Smooth muscle cell (in vitro differentiated cells): ENCODE results near the gene BPIFB3. TPM values are rescaled to one million over a fixed set of nuclear protein-coding genes. Genes with fewer than 3 reads are reported as not detected.
"Not testable (repeated sequence)": the region's sequence is repeated elsewhere in the genome, so short reads cannot be mapped to it uniquely, and the experiment has no call there.

Source experiments
- DNase-seq: peaks from one replicate; lab custom pipeline; 2025; ENCODE audit not compliant: unreplicated experiment; lab: John Stamatoyannopoulos, UW
- H2AFZ ChIP-seq: fragments of 200-600 bp; sonication (generic); 2 replicates; pipeline ENCODE4 v1.6.0; 2016; ENCODE audit warnings: antibody characterized with exemption, low read depth, mild to moderate bottlenecking
- H3F3A ChIP-seq: fragments of 200-600 bp; sonication (generic); 2 replicates; pipeline ENCODE4 v1.6.0; 2017; ENCODE audit warnings: antibody characterized with exemption, low read depth
- H3K27ac ChIP-seq: fragments of 200-600 bp; sonication (generic); 2 replicates; pipeline ENCODE4 v1.5.1; 2016; ENCODE audit warnings: low read depth, mild to moderate bottlenecking
- H3K27me3 ChIP-seq: fragments of 200-600 bp; sonication (generic); 2 replicates; pipeline ENCODE4 v1.6.1; 2016; ENCODE audit warnings: low read depth, mild to moderate bottlenecking
- H3K36me3 ChIP-seq: fragments of 200-600 bp; sonication (generic); 2 replicates; pipeline ENCODE4 v1.5.1; 2016; ENCODE audit warnings: low read depth
- H3K4me1 ChIP-seq: fragments of 200-600 bp; sonication (generic); 2 replicates; pipeline ENCODE4 v1.5.1; 2016; ENCODE audit warnings: low read depth
- H3K4me2 ChIP-seq: fragments of 200-600 bp; sonication (generic); 2 replicates; pipeline ENCODE4 v1.6.0; 2016; ENCODE audit warnings: mild to moderate bottlenecking
- H3K4me3 ChIP-seq: fragments of 200-600 bp; sonication (generic); 2 replicates; pipeline ENCODE4 v1.5.1; 2016; ENCODE audit warnings: mild to moderate bottlenecking
- H3K79me2 ChIP-seq: fragments of 200-600 bp; sonication (generic); 2 replicates; pipeline ENCODE4 v1.6.0; 2016; ENCODE audit warnings: low read depth, mild to moderate bottlenecking
- H3K9ac ChIP-seq: fragments of 200-600 bp; sonication (generic); 2 replicates; pipeline ENCODE4 v1.6.0; 2016; ENCODE audit warnings: low read depth
- H3K9me3 ChIP-seq: fragments of 200-600 bp; sonication (generic); replicated peaks from 2 replicates; pipeline ENCODE4 v1.5.1; 2016; ENCODE audit warnings: low read depth
- H4K20me1 ChIP-seq: fragments of 200-600 bp; sonication (generic); 2 replicates; pipeline ENCODE4 v1.6.0; 2016; ENCODE audit warnings: low read depth
- WGBS: methylation state at CpG from one replicate; pipeline ENCODE4 v1.1.7; 2016; ENCODE audit warnings: low lambda C conversion rate; 5-methylcytosine and 5-hydroxymethylcytosine counted together
- polyA plus RNA-seq: library from polyadenylated mRNA; unstranded; fragments of >200 nt; fragmentation: Nextera tagmentation; extraction: Ambion mirVana; gene quantifications from 2 replicates; pipeline ENCODE4 v1.2.1, GENCODE V29; 2016
- total RNA-seq: library from RNA; depleted of rRNA; stranded (reverse); fragments of >200 nt; gene quantifications from 2 replicates; pipeline ENCODE4 v1.2.3, GENCODE V29; 2014
- TF ChIP-seq, protein P1 (sequence below): fragments of 200-600 bp; sonication (generic); IDR thresholded peaks from 2 replicates; pipeline ENCODE4 v1.5.1; 2017; ENCODE audit warnings: borderline replicate concordance, mild to moderate bottlenecking, antibody characterized with exemption; ENCODE audit not compliant: insufficient read depth, poor library complexity, severe bottlenecking

BPIFB3 gene
- total and polyA plus RNA-seq, 2 experiments from 2014 or later: not detected

- H3K79me2 ChIP-seq: no peaks in the 10 kb centered on the region
- WGBS: 77% methylated on average over 3 of the region's 3 CpGs
- no peak overlapping the region for H3K4me2 ChIP-seq
- H3K9ac ChIP-seq: no peak overlapping the region
- H3F3A ChIP-seq: no peaks in the 10 kb centered on the region
- DNase-seq: no peak
- no peak overlapping the region for H2AFZ ChIP-seq
- no peak overlapping the region for H3K27ac ChIP-seq
- peaks cover 7% of the 10 kb centered on the region for H3K27me3 ChIP-seq
- no peaks in the 10 kb centered on the region for H3K36me3 ChIP-seq
- H3K4me3 ChIP-seq: no peak overlapping the region
- no peaks in the 10 kb centered on the region for H3K4me1 ChIP-seq
- H4K20me1 ChIP-seq: no peaks in the 10 kb centered on the region
- H3K9me3 ChIP-seq: no peaks in the 10 kb centered on the region
- TF ChIP-seq, protein P1, sequence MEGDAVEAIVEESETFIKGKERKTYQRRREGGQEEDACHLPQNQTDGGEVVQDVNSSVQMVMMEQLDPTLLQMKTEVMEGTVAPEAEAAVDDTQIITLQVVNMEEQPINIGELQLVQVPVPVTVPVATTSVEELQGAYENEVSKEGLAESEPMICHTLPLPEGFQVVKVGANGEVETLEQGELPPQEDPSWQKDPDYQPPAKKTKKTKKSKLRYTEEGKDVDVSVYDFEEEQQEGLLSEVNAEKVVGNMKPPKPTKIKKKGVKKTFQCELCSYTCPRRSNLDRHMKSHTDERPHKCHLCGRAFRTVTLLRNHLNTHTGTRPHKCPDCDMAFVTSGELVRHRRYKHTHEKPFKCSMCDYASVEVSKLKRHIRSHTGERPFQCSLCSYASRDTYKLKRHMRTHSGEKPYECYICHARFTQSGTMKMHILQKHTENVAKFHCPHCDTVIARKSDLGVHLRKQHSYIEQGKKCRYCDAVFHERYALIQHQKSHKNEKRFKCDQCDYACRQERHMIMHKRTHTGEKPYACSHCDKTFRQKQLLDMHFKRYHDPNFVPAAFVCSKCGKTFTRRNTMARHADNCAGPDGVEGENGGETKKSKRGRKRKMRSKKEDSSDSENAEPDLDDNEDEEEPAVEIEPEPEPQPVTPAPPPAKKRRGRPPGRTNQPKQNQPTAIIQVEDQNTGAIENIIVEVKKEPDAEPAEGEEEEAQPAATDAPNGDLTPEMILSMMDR: no peak
Measured at GRCh38 chr20:33103556-33103955, 49.9 kb downstream of the BPIFB3 start.

GRCh38 chr20:33104336-33104735 is 50.6 kb downstream of the BPIFB3 start:
- Histone ChIP-seq H3K4me1 (no peaks in the 10 kb centered on the region), H3K4me2 (no peak overlapping the region), H3K27ac (no peak overlapping the region), H3K27me3 (peaks cover 4% of the 10 kb centered on the region), H2AFZ (no peak overlapping the region), H3K9me3 (no peaks in the 10 kb centered on the region), H4K20me1 (no peaks in the 10 kb centered on the region), H3K4me3 (no peak overlapping the region), H3K36me3 (no peaks in the 10 kb centered on the region), H3F3A (no peaks in the 10 kb centered on the region), H3K79me2 (no peaks in the 10 kb centered on the region), H3K9ac (no peak overlapping the region)
- TF ChIP-seq, protein P1: no peak
- WGBS: 84% methylated on average over 3 of the region's 3 CpGs
- no peak for DNase-seq

DNA sequence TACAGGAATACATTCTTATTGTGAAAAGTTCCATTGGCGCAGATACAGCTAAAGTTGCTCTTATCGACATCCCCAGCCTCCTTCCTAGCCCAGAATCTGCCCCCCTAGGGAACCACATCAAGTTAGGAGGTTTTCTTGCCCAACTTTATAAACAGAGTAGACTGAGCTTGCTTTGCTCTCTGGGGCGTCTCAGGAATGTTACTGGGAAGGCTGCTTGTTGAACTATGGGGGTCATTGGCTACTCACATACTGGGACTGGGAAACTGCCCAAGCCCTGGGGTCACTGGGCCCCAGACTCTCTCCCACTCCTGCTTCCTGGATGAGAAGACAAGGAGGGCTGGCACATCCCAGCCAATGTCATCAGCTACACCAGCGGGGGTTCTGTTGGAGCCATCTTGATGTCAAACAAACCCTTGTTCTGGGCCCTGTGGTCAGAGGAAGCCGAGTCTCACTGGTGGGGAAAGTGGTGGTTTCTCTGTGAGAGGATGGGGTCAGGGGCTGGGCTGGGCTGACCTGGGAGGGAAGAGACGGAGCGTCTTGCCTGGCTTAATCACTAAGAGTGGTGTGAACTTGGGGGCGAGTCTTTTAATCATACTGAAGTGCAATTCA is 51.7 kb downstream of the BPIFB3 start:
- no peak overlapping the region for H2AFZ ChIP-seq
- 94% methylated on average over 8 of the region's 8 CpGs for WGBS
- H3K4me1 ChIP-seq: no peaks in the 10 kb centered on the region

DNA sequence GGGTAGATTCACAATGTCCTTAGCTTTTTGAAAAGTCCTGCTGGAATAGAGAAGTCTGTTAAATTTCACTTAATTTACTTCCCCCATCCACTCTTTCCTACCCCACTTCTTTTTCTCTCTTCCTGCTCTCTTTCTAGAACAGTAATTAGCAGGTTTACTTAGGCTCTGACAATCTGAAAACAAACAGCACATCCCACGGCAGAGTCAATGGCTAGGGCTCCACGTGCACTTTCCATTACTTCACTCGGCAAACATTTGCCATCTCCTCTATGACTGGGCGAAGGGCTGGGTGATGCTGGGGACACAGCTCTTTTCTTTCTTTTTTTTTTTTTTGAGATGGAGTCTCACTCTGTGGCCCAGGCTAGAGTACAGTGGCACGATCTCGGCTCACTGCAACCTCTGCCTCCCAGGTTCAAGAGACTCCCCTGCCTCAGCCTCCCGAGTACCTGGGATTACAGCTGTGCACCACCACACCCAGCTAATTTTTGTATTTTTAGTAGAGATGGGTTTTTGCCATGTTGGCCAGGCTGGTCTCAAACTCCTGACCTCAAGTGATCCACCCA is 52.4 kb downstream of the BPIFB3 start:
- H3K4me2 ChIP-seq, H3K27me3 ChIP-seq, H4K20me1 ChIP-seq, H2AFZ ChIP-seq, H3F3A ChIP-seq, DNase-seq, H3K36me3 ChIP-seq, H3K9me3 ChIP-seq, H3K79me2 ChIP-seq, H3K27ac ChIP-seq, H3K9ac ChIP-seq, H3K4me3 ChIP-seq, H3K4me1 ChIP-seq: not testable (repeated sequence)
- 63% methylated on average over 7 of the region's 7 CpGs for WGBS

More for the DNA sequence above, 51.7 kb downstream of the BPIFB3 start:
- no peak overlapping the region for H3K9ac ChIP-seq
- TF ChIP-seq, protein P1: no peak
- no peak overlapping the region for H3K4me3 ChIP-seq
- H3K27me3 ChIP-seq: peaks cover 4% of the 10 kb centered on the region
- no peak overlapping the region for H3K4me2 ChIP-seq
- no peaks in the 10 kb centered on the region for H3F3A ChIP-seq
- H3K9me3 ChIP-seq: no peaks in the 10 kb centered on the region
- H3K79me2 ChIP-seq: no peaks in the 10 kb centered on the region
- no peaks in the 10 kb centered on the region for H3K36me3 ChIP-seq
- H3K27ac ChIP-seq: no peak overlapping the region
- no peaks in the 10 kb centered on the region for H4K20me1 ChIP-seq
- no peak for DNase-seq
